Neutrophil (primary cell): Measurements from ENCODE around the gene GAS1.

ENCODE experiments used
- H3K27ac ChIP-seq: fragments of 200-600 bp; sonication (generic); 2 replicates; pipeline ENCODE4 v1.5.1; 2016; ENCODE audit warnings: mild to moderate bottlenecking, moderate library complexity
- H3K27me3 ChIP-seq: fragments of 200-600 bp; sonication (generic); 2 replicates; pipeline ENCODE4 v1.6.0; 2016; ENCODE audit warnings: mild to moderate bottlenecking
- H3K36me3 ChIP-seq: fragments of 200-600 bp; sonication (generic); 2 replicates; pipeline ENCODE4 v1.5.1; 2017
- H3K4me1 ChIP-seq, 2 experiments: fragments of 200-600 bp in 1 of 2; sonication (generic) in 1 of 2; 1 replicate in 1 of 2; 2 replicates in 1 of 2; pipeline versions ENCODE4 v1.5.1 to v1.6.1; 2013 to 2016; ENCODE audit warnings: low read depth in 1 of 2, low read length in 1 of 2, mild to moderate bottlenecking in 1 of 2, moderate library complexity in 1 of 2; ENCODE audit not compliant: control insufficient read depth in 1 of 2, insufficient read depth in 1 of 2
- H3K4me3 ChIP-seq, 2 experiments: fragments of 200-600 bp in 1 of 2; sonication (generic) in 1 of 2; 1 replicate in 1 of 2; 2 replicates in 1 of 2; pipeline ENCODE4 v1.5.1; 2013 to 2016; ENCODE audit warnings: low read depth in 1 of 2, low read length in 1 of 2, mild to moderate bottlenecking in 1 of 2, moderate library complexity in 1 of 2
- H3K9me3 ChIP-seq: fragments of 200-600 bp; sonication (generic); 2 replicates; pipeline ENCODE4 v1.5.1; 2016
- CTCF ChIP-seq: fragments of 200-600 bp; sonication (generic); IDR thresholded peaks from 2 replicates; pipeline ENCODE4 v1.5.1; 2016; ENCODE audit warnings: antibody characterized with exemption

Gene GAS1

DNA sequence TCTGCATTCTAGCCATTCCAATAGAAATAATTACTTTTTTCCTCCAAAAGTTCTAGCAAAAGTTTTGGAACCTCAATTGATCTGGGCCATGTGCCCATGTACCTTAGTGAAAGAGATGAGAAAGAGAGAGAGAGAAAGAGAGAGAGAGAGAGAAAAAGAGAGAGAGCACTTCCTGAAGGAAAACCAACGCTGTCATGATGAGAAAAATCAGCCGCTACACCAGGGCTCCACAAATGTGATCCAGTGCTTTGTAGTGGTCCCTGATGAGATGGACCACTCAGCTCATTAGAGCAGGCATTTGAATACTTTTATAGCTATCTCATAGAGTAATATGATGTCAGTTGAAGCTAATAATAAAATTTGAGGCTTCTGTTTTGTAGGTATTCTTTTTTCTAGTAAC lies 7.7 kb upstream of the GAS1 start:
- Histone ChIP-seq H3K36me3 (no peaks in the 10 kb centered on the region), H3K9me3 (no peaks in the 10 kb centered on the region), H3K4me3 (no peak overlapping the region), H3K27ac (no peak overlapping the region), H3K27me3 (peaks cover 12% of the 10 kb centered on the region), H3K4me1 (no peaks in the 10 kb centered on the region)
- TF ChIP-seq CTCF = no peak

GRCh38 chr9:86953181-86953580 lies 5.9 kb upstream of the GAS1 start:
- H3K4me1 ChIP-seq = peaks cover 7% of the 10 kb centered on the region in 2 experiments
- H3K27ac ChIP-seq = no peak overlapping the region
- H3K36me3 ChIP-seq = no peaks in the 10 kb centered on the region
- H3K27me3 ChIP-seq = peaks cover 31% of the 10 kb centered on the region
- H3K4me3 ChIP-seq = no peak overlapping the region
- TF ChIP-seq CTCF = no peak
- H3K9me3 ChIP-seq = no peaks in the 10 kb centered on the region

DNA sequence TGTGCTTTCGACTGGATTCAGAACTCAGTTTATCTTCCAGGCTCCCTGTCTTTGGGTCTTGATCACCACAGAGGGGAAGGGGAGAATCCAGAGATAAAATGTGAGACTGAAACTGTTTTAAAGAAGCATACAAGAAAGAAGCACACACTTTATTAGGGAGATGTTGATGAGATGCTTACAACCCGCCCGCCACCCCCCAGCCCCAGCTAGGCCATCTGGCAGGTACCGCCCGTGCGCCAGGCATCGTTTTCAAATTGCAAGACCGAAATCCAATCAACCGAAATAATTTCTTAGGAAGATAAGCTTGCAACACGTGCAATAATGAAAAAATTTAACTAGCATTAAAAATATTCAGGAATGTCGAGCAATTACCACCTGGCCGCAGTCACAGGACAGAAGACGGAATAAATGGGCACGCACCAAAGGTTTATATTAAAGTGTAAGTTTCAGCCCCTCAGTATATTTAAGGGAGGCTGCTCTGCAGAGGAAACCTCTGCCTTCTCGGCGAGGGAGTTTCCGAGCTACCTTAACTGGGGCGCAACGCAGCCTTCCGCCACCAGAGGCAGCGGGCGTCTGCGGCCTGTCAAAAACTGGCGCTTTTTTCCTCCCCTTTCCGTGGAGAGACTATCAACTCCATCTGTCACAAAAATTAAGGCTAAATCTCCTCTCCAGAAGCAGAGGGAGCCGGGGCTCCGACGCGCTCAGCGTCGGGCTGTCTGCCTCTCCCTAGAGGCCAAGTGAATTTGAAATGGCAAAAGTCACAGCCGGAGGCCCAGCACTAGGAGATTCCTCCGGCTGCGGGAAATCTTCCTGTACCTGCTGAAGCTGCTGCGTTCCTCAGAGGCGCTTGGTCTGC lies 996 bp upstream of the GAS1 start:
- peaks cover 21 to 27% of the 10 kb centered on the region in 2 experiments for H3K4me1 ChIP-seq
- H3K9me3 ChIP-seq = no peaks in the 10 kb centered on the region
- peak overlapping the region; percentile 46 to 58 for H3K4me3 ChIP-seq
- H3K27me3 ChIP-seq = peaks cover 80% of the 10 kb centered on the region
- no peaks in the 10 kb centered on the region for H3K36me3 ChIP-seq
- TF ChIP-seq CTCF = no peak
- H3K27ac ChIP-seq = no peak overlapping the region

- peaks cover 98% of the 10 kb centered on the region for H3K27me3 ChIP-seq
- H3K4me1 ChIP-seq = peaks cover 21 to 27% of the 10 kb centered on the region in 2 experiments
- no peak for TF ChIP-seq CTCF
- H3K36me3 ChIP-seq = no peaks in the 10 kb centered on the region
- no peak overlapping the region for H3K27ac ChIP-seq
- peak overlapping the region; percentile 38 to 58 for H3K4me3 ChIP-seq
- H3K9me3 ChIP-seq = no peaks in the 10 kb centered on the region
Measured at GRCh38 chr9:86946201-86947145, 833 bp downstream of the GAS1 start.

DNA sequence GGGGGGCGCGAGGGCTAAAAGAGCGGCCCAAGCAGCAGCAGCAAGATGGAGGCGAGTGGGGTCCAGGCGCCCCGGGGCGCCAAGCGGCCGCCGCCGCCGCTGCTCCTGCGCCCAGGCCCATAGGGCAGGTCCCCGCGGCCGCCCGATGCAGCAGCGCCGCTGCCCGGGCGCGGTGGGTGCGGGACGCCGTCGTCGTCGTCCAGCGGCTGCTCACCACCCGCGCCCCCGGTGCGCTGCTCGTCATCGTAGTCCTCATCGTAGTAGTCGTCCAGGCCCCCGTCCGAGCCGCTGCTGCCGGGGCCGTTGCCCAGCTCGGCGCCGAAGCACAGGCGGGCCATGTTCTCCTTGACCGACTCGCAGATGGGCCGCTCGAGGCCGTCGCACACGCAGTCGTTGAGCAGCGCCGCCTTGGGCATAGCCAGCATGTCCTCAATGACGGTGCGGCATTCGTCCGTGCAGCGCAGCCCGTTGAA lies 1.5 kb downstream of the GAS1 start:
- no peak for TF ChIP-seq CTCF
- Histone ChIP-seq H3K27me3 (peaks cover 100% of the 10 kb centered on the region), H3K4me1 (peaks cover 21 to 27% of the 10 kb centered on the region in 2 experiments), H3K36me3 (no peaks in the 10 kb centered on the region), H3K27ac (no peak overlapping the region), H3K9me3 (no peaks in the 10 kb centered on the region), H3K4me3 (peak overlapping the region in 1 of 2 experiments; percentile 58)
